ENCODE measurements around the gene ASPSCR1. TPM values are rescaled to one million over a fixed set of nuclear protein-coding genes. Genes with fewer than 3 reads are reported as not detected.
A peak's percentile ranks its signal among the peaks of the same experiment; 100 is the strongest.

Gene ASPSCR1
- total and polyA plus RNA-seq, 8 donors, result 12.2 to 78.8 (median 17.8) TPM

GRCh38 chr17:81961521-81962498 is 15.6 kb upstream of the ASPSCR1 start:
- H3K4me3 ChIP-seq, result no peak overlapping the region
- FAIRE-seq, result no peak
- no peaks in the 10 kb centered on the region for H3K9me3 ChIP-seq
- TF ChIP-seq, protein P1, sequence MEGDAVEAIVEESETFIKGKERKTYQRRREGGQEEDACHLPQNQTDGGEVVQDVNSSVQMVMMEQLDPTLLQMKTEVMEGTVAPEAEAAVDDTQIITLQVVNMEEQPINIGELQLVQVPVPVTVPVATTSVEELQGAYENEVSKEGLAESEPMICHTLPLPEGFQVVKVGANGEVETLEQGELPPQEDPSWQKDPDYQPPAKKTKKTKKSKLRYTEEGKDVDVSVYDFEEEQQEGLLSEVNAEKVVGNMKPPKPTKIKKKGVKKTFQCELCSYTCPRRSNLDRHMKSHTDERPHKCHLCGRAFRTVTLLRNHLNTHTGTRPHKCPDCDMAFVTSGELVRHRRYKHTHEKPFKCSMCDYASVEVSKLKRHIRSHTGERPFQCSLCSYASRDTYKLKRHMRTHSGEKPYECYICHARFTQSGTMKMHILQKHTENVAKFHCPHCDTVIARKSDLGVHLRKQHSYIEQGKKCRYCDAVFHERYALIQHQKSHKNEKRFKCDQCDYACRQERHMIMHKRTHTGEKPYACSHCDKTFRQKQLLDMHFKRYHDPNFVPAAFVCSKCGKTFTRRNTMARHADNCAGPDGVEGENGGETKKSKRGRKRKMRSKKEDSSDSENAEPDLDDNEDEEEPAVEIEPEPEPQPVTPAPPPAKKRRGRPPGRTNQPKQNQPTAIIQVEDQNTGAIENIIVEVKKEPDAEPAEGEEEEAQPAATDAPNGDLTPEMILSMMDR (IDR thresholded peaks at IDR 0.05), result no peak
- 19 to 23% methylated on average over 51 to 82 of the region's 82 CpGs for WGBS, 2 donors
- no peak overlapping the region for H3K27ac ChIP-seq
- intact Hi-C loops (cut with DNase I), result loop anchor here in 1 of 3 donors (5.0 kb wide), 1 partner anchor 55 kb away; no protein-coding TSS in a partner anchor
- H3K27me3 ChIP-seq, result peaks cover 0 to 9% (median 5%) of the 10 kb centered on the region in 4 donors
- peaks cover 5 to 11% (median 5%) of the 10 kb centered on the region in 3 donors for H3K4me1 ChIP-seq
- no peak for ATAC-seq
- peak in 1 of 6 donors; percentile 78 for DNase-seq
- H3K36me3 ChIP-seq, result no peaks in the 10 kb centered on the region

- intact Hi-C loops (cut with DNase I), result loop anchor here in 1 of 3 donors (5.0 kb wide), 1 partner anchor 55 kb away; no protein-coding TSS in a partner anchor
- TF ChIP-seq, protein P1 (IDR thresholded peaks at IDR 0.05), result no peak
- no peak for ATAC-seq
Observed at GRCh38 chr17:81962499-81963441, 14.7 kb upstream of the ASPSCR1 start.

GRCh38 chr17:81964081-81964849 is 13.2 kb upstream of the ASPSCR1 start:
- intact Hi-C loops (cut with DNase I), result loop anchor here in 2 of 3 donors (2.0 to 5.0 kb wide), 2 partner anchors 53 to 55 kb away; no protein-coding TSS in a partner anchor
- H3K36me3 ChIP-seq, result no peaks in the 10 kb centered on the region
- H3K9me3 ChIP-seq, result no peaks in the 10 kb centered on the region
- no peak for FAIRE-seq
- no peak for ATAC-seq
- DNase-seq, result no peak
- H3K27ac ChIP-seq, result no peak overlapping the region
- TF ChIP-seq, protein P1 (IDR thresholded peaks at IDR 0.05), result no peak
- peaks cover 5 to 17% (median 8%) of the 10 kb centered on the region in 3 donors for H3K4me1 ChIP-seq
- no peak overlapping the region for H3K4me3 ChIP-seq
- WGBS, 2 donors, result 73 to 79% methylated on average over 22 of the region's 22 CpGs
- H3K27me3 ChIP-seq, result peaks cover 0 to 9% (median 5%) of the 10 kb centered on the region in 4 donors

More at GRCh38 chr17:81962499-81963441, 14.7 kb upstream of the ASPSCR1 start:
- peaks cover 5 to 14% (median 5%) of the 10 kb centered on the region in 3 donors for H3K4me1 ChIP-seq
- H3K4me3 ChIP-seq, result no peak overlapping the region
- H3K27me3 ChIP-seq, result peaks cover 0 to 9% (median 5%) of the 10 kb centered on the region in 4 donors
- DNase-seq (peak in 1 of 6 donors; percentile 73), FAIRE-seq (no peak)
- no peaks in the 10 kb centered on the region for H3K36me3 ChIP-seq
- H3K9me3 ChIP-seq, result no peaks in the 10 kb centered on the region
- no peak overlapping the region for H3K27ac ChIP-seq
- 71 to 74% methylated on average over 37 of the region's 37 CpGs for WGBS, 2 donors
